H1 (cell line): ENCODE data around the gene IL7R. TPM values are rescaled to one million over a fixed set of nuclear protein-coding genes. Genes with fewer than 3 reads are reported as not detected.

Source experiments
- CTCF ChIA-PET: fragments of 300-600 bp; sonication (Branson Sonifier 250); formaldehyde crosslinking; loops from one replicate; lab custom pipeline; 2021; ENCODE audit not compliant: partially characterized antibody; lab: Charles Lee
- POLR2A ChIA-PET: fragments of 300-600 bp; sonication (Branson Sonifier 250); formaldehyde crosslinking; loops from one replicate; lab custom pipeline; 2021; ENCODE audit warnings: inconsistent platforms; ENCODE audit not compliant: partially characterized antibody; lab: Charles Lee
- DNase-seq, 2 experiments: peaks; one replicate each; pipeline versions ENCODE4 v3.0.0 to v3.0.0-alpha.2; 2010 to 2022; ENCODE audit warnings: low spot score in 2 of 2, low read depth in 1 of 2, mixed read lengths in 1 of 2
- FAIRE-seq: peaks from 2 replicates; lab custom pipeline; 2011; peaks lifted over from hg19 to GRCh38; lab: Jason Lieb, UNC
- H2AFZ ChIP-seq: 2 replicates; pipeline ENCODE4 v1.8.1; 2012; ENCODE audit warnings: low read length, inconsistent platforms
- H2AK5ac ChIP-seq: 2 replicates; pipeline ENCODE4 v1.6.1; 2013; ENCODE audit warnings: low read depth, low read length
- H2BK120ac ChIP-seq: replicated peaks from 2 replicates; pipeline ENCODE3; 2013; ENCODE audit warnings: low read depth, low read length, inconsistent platforms
- H2BK12ac ChIP-seq: 2 replicates; pipeline ENCODE4 v1.6.1; 2013; ENCODE audit warnings: low read depth, low read length
- H2BK15ac ChIP-seq: 2 replicates; pipeline ENCODE4 v1.6.1; 2013; ENCODE audit warnings: low read length
- H2BK20ac ChIP-seq: 2 replicates; pipeline ENCODE4 v1.6.1; 2013; ENCODE audit warnings: low read length
- H2BK5ac ChIP-seq: 2 replicates; pipeline ENCODE4 v1.6.1; 2013; ENCODE audit warnings: low read depth, low read length
- H3K14ac ChIP-seq: 2 replicates; pipeline ENCODE4 v1.6.1; 2013; ENCODE audit warnings: inconsistent platforms; ENCODE audit not compliant: insufficient read length
- H3K18ac ChIP-seq: 2 replicates; pipeline ENCODE4 v1.6.1; 2013; ENCODE audit warnings: low read length; ENCODE audit errors: extremely low read depth
- H3K23ac ChIP-seq: 2 replicates; pipeline ENCODE4 v1.6.1; 2013; ENCODE audit warnings: inconsistent platforms; ENCODE audit not compliant: insufficient read length
- H3K23me2 ChIP-seq: 2 replicates; pipeline ENCODE4 v1.6.1; 2013; ENCODE audit warnings: low read depth, low read length
- H3K27ac ChIP-seq: 2 replicates; pipeline ENCODE4 v1.6.1; 2011; ENCODE audit warnings: low read depth, low read length, inconsistent platforms
- H3K27me3 ChIP-seq, 4 experiments: replicated peaks in 1 of 4; 1 replicate in 1 of 4; 2 replicates in 3 of 4; pipeline versions ENCODE4 v1.6.1 to v1.8.1; 2011 to 2013; ENCODE audit warnings: low read length in 3 of 4, mild to moderate bottlenecking in 3 of 4, inconsistent platforms in 2 of 4, mixed read lengths in 2 of 4, moderate library complexity in 1 of 4; ENCODE audit not compliant: control insufficient read depth in 3 of 4, insufficient read depth in 3 of 4; ENCODE audit errors: extremely low read depth in 1 of 4
- H3K36me3 ChIP-seq, 4 experiments: 2 replicates each; pipeline versions ENCODE4 v1.6.1 to v1.8.1; 2011 to 2013; ENCODE audit warnings: mild to moderate bottlenecking in 4 of 4, low read length in 3 of 4, moderate library complexity in 2 of 4, control low read depth in 1 of 4, inconsistent platforms in 1 of 4; ENCODE audit not compliant: insufficient read depth in 4 of 4, control insufficient read depth in 2 of 4
- H3K4ac ChIP-seq: replicated peaks from 2 replicates; pipeline ENCODE3; 2013; ENCODE audit warnings: low read length, low read depth, mixed read lengths, inconsistent platforms; ENCODE audit not compliant: insufficient read length
- H3K4me1 ChIP-seq, 4 experiments: replicated peaks in 1 of 4; 1 replicate in 1 of 4; 2 replicates in 3 of 4; pipeline versions ENCODE4 v1.6.1 to v1.8.1; 2011 to 2013; ENCODE audit warnings: low read length in 3 of 4, inconsistent platforms in 2 of 4, mixed read lengths in 1 of 4; ENCODE audit not compliant: insufficient read depth in 4 of 4, control insufficient read depth in 3 of 4
- H3K4me2 ChIP-seq, 2 experiments: 2 replicates each; pipeline versions ENCODE4 v1.6.1 to v1.8.1; 2011 to 2013; ENCODE audit warnings: low read depth in 2 of 2, low read length in 2 of 2, control low read depth in 1 of 2, inconsistent platforms in 1 of 2, mild to moderate bottlenecking in 1 of 2; ENCODE audit not compliant: insufficient read depth in 1 of 2
- H3K4me3 ChIP-seq, 4 experiments: fragments of 200-600, 300-600 bp in 1 of 4; sonication (generic), shearing (Covaris generic), sonication (Bioruptor Twin) in 1 of 4; 2 replicates each; pipeline versions ENCODE4 v1.5.1 to v1.8.1; 2011 to 2016; ENCODE audit warnings: low read length in 4 of 4, low read depth in 3 of 4, control low read depth in 2 of 4, inconsistent platforms in 2 of 4, mild to moderate bottlenecking in 2 of 4, mixed read lengths in 1 of 4, moderate library complexity in 1 of 4; ENCODE audit not compliant: insufficient read depth in 2 of 4; ENCODE audit errors: extremely low read depth in 1 of 4
- H3K56ac ChIP-seq: replicated peaks from 2 replicates; pipeline ENCODE3; 2013; ENCODE audit warnings: low read depth, mild to moderate bottlenecking, mixed read lengths, low read length, inconsistent platforms; ENCODE audit not compliant: insufficient read length
- H3K79me1 ChIP-seq: 2 replicates; pipeline ENCODE4 v1.6.1; 2013; ENCODE audit warnings: low read depth, low read length, control low read depth
- H3K79me2 ChIP-seq, 2 experiments: 2 replicates each; pipeline versions ENCODE4 v1.6.1 to v1.8.1; 2012 to 2013; ENCODE audit warnings: low read length in 2 of 2, mild to moderate bottlenecking in 2 of 2, inconsistent platforms in 1 of 2; ENCODE audit not compliant: insufficient read depth in 2 of 2, control insufficient read depth in 1 of 2
- H3K9ac ChIP-seq, 4 experiments: replicated peaks in 1 of 4; 1 replicate in 1 of 4; 2 replicates in 3 of 4; pipeline versions ENCODE4 v1.6.1 to v1.8.1; 2011 to 2013; ENCODE audit warnings: low read depth in 3 of 4, low read length in 3 of 4, control low read depth in 2 of 4, mild to moderate bottlenecking in 2 of 4, moderate library complexity in 2 of 4, inconsistent platforms in 1 of 4; ENCODE audit errors: extremely low read depth in 1 of 4
- H3K9me3 ChIP-seq, 2 experiments: 2 replicates each; pipeline versions ENCODE4 v1.6.1 to v1.8.1; 2012 to 2013; ENCODE audit warnings: mild to moderate bottlenecking in 2 of 2, moderate library complexity in 2 of 2, control low read depth in 1 of 2, inconsistent platforms in 1 of 2, low read depth in 1 of 2, low read length in 1 of 2, mixed read lengths in 1 of 2; ENCODE audit not compliant: insufficient read depth in 2 of 2
- H4K20me1 ChIP-seq, 2 experiments: replicated peaks in 1 of 2; 2 replicates each; pipeline versions ENCODE3 to v1.8.1; 2011 to 2013; ENCODE audit warnings: inconsistent platforms in 2 of 2, low read length in 2 of 2, mild to moderate bottlenecking in 1 of 2; ENCODE audit not compliant: insufficient read depth in 2 of 2, control insufficient read depth in 1 of 2
- H4K5ac ChIP-seq: 2 replicates; pipeline ENCODE4 v1.6.1; 2013; ENCODE audit warnings: low read length, low read depth, mixed read lengths, inconsistent platforms; ENCODE audit not compliant: insufficient read length
- H4K8ac ChIP-seq: 2 replicates; pipeline ENCODE4 v1.8.0; 2013; ENCODE audit warnings: mild to moderate bottlenecking, moderate library complexity, low read length, inconsistent platforms; ENCODE audit not compliant: insufficient read depth; ENCODE audit errors: extremely low read depth
- H4K91ac ChIP-seq: replicated peaks from 2 replicates; pipeline ENCODE3; 2013; ENCODE audit warnings: low read length, mixed read lengths, inconsistent platforms; ENCODE audit not compliant: insufficient read length
- ATF3 ChIP-seq: IDR thresholded peaks from 2 replicates; pipeline ENCODE4 v1.6.1; 2011; ENCODE audit warnings: low read depth, mild to moderate bottlenecking, low read length; ENCODE audit not compliant: insufficient read depth
- BRCA1 ChIP-seq: IDR thresholded peaks from 2 replicates; pipeline ENCODE4 v1.6.1; 2012; ENCODE audit warnings: low read depth, low read length, improper control_type of control experiment
- CHD1 ChIP-seq: IDR thresholded peaks from 2 replicates; pipeline ENCODE4 v1.6.1; 2012; ENCODE audit warnings: low read depth, low read length, improper control_type of control experiment
- MAFK ChIP-seq: IDR thresholded peaks from 2 replicates; pipeline ENCODE4 v1.6.1; 2012; ENCODE audit warnings: low read depth, mild to moderate bottlenecking, improper control_type of control experiment, low read length
- NANOG ChIP-seq: IDR thresholded peaks from 2 replicates; pipeline ENCODE4 v1.6.1; 2011; ENCODE audit warnings: low read length, low read depth, mild to moderate bottlenecking, inconsistent platforms; ENCODE audit not compliant: insufficient read depth, poor library complexity, severe bottlenecking
- PHF8 ChIP-seq: fragments of 200-600 bp; sonication (generic); conservative IDR thresholded peaks from 2 replicates; pipeline ENCODE4 v1.7.1; 2012; ENCODE audit warnings: low read depth, mild to moderate bottlenecking, inconsistent platforms, low read length, moderate library complexity
- TAF1 ChIP-seq: IDR thresholded peaks from 2 replicates; pipeline ENCODE4 v1.6.1; 2011; ENCODE audit warnings: mild to moderate bottlenecking, low read depth, low read length
- polyA plus RNA-seq, 7 experiments: library from polyadenylated mRNA; depleted of rRNA in 3 of 7; stranded (reverse) in 5 of 7; unstranded in 2 of 7; fragments of >200 nt in 5 of 7; fragments of 200-250 nt in 2 of 7; gene quantifications; 1 replicate in 5 of 7; 2 replicates in 1 of 7; 4 replicates in 1 of 7; pipeline versions ENCODE4 v1.2.1 to v1.2.3, GENCODE V29; 2011 to 2013; ENCODE audit warnings: missing spikeins in 2 of 7, mixed read lengths in 2 of 7
- total RNA-seq: library from RNA; stranded (reverse); fragmentation: NEBNext Ultra II Directional; extraction: Animal tissue kit (Norgen Biotek cat#: 25700); gene quantifications from 2 replicates; pipeline ENCODE4 v1.2.1, GENCODE V29; 2021

IL7R gene
- total and polyA plus RNA-seq, 2 of the 8 experiments (the other 6 are each of a cell fraction or from before 2014, with no cell fraction given), result not detected

- H3K27me3 ChIP-seq, result no peaks in the 10 kb centered on the region
- H3K18ac ChIP-seq, result no peak overlapping the region
- H3K4me3 ChIP-seq, result no peak overlapping the region
- no peak for FAIRE-seq
- H3K23ac ChIP-seq, result no peak overlapping the region
- H3K23me2 ChIP-seq, result no peaks in the 10 kb centered on the region
- H2BK120ac ChIP-seq, result no peak overlapping the region
- H3K56ac ChIP-seq, result no peak overlapping the region
- H2AFZ ChIP-seq, result no peak overlapping the region
- H3K79me2 ChIP-seq, result no peaks in the 10 kb centered on the region
- no peaks in the 10 kb centered on the region for H3K9me3 ChIP-seq
- no peak overlapping the region for H2BK20ac ChIP-seq
- H3K9ac ChIP-seq, result no peak overlapping the region
- H3K79me1 ChIP-seq, result no peaks in the 10 kb centered on the region
- H3K4me1 ChIP-seq, result no peaks in the 10 kb centered on the region
- H3K4ac ChIP-seq, result no peak overlapping the region
- H4K5ac ChIP-seq, result no peak overlapping the region
- H4K8ac ChIP-seq, result no peak overlapping the region
- no peak overlapping the region for H4K91ac ChIP-seq
- H4K20me1 ChIP-seq, result no peaks in the 10 kb centered on the region
- DNase-seq, result no peak
- no peak for TF ChIP-seq CHD1
- no peak for TF ChIP-seq NANOG
- no peak for TF ChIP-seq PHF8
- TF ChIP-seq MAFK, result no peak
- TF ChIP-seq BRCA1, result no peak
- TF ChIP-seq ATF3, result no peak
- no peak for TF ChIP-seq TAF1
- no peak overlapping the region for H2BK12ac ChIP-seq
- no peak overlapping the region for H2BK5ac ChIP-seq
- ChIA-PET CTCF (interaction anchor here (0.6 to 1.1 kb wide), 2 partner anchors 10 to 338 kb away, joined by 3 to 6 read pairs; no protein-coding TSS in a partner anchor), POLR2A (no interaction called here)
- H3K36me3 ChIP-seq, result no peaks in the 10 kb centered on the region
- no peak overlapping the region for H3K4me2 ChIP-seq
- H2BK15ac ChIP-seq, result no peak overlapping the region
- H2AK5ac ChIP-seq, result no peak overlapping the region
- H3K27ac ChIP-seq, result no peak overlapping the region
- no peak overlapping the region for H3K14ac ChIP-seq
Observed at GRCh38 chr5:35879649-35880048, 23.0 kb downstream of the IL7R start.
